HG03135 (cell line): Measurements from ENCODE around the gene FLOT1.

Experiments used
- ATAC-seq: cut with Tn5 transposase; IDR thresholded peaks from one replicate; pipeline ENCODE4 v1.9.1; 2021; ENCODE audit warnings: mild to moderate bottlenecking, moderate library complexity; ENCODE audit not compliant: unreplicated experiment

The FLOT1 gene

GRCh38 chr6:30705620-30706019 is 36.9 kb downstream of the FLOT1 start:
- ATAC-seq = no peak

DNA sequence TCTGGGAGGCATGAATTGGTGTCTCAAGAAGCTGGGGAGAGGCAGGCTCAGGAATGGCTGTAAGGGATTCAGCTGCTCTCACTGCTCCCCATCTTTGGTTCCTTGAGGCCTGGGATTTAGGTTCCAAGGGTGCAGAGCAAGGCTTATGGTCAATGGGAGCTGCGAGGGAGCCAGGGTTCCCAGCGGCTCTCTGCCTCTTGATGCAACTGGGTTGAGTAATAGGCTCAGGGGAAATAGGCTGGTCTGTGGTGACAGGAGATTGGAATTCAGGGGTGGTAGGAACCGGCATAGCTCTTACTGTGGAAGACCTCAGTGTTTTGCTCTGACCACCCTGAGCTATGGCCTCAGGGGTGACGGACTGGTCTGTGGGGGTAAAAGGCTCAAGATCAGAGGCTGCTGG is 38.7 kb downstream of the FLOT1 start:
- ATAC-seq = no peak

DNA sequence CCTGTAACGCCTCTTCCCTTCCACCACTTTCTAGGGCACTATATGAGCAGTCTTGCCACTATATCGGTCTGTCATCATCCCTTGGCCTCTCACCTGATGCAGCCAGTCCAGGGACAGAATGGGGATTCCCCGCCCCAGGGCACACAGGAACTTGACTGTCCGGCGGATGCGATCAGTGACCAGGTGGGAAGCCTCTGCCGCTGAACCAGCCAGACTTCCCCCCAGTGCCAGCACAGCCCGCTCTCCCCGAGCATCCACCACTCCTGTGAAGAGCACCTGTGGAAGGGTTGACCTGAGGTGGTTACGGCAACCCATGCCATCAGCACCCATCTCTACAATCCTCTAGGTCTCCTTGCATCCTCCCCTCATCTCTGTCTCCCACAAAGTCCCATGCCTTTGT is 39.5 kb downstream of the FLOT1 start:
- ATAC-seq = no peak

DNA sequence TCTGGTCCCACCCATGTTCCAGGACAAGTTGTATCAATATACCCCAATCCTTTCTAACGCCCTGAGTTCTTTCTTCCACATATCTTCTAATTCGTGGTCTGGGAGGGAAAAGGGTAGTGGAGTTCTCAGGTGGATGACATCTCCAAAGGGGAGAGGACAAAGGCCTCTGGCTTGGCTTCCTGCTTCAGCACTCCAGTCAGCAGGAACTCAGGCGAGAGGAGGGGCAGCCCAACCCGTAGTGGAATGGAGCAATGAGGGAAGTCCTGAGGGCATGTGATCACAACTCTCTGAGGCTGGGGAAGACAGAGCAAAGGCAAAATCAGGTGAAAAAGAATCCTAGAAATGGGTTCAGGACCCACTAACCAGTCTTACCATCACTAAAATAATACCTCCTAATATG is 42.1 kb downstream of the FLOT1 start:
- no peak for ATAC-seq

DNA sequence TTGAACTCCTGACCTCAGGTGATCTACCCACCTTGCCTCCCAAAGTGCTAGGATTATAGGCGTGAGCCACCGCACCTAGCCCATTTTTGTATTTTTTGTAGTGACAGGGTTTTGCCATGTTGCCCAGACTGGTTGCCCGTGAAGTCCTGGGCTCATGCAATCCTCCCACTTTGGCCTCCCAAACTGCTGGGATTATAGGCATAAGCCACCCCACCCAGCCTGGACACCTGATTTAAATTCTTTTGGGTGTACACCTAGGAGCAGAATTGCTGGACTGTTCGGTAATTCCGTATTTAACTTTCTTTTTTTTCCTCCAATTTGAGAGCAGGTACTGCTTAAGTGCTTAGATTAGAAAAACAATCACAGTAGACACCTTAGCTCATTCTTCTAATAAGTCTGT is 46.1 kb downstream of the FLOT1 start:
- no peak for ATAC-seq

- ATAC-seq = no peak
These were observed 51.2 kb downstream of the FLOT1 start for GRCh38 chr6:30691208-30691847.

DNA sequence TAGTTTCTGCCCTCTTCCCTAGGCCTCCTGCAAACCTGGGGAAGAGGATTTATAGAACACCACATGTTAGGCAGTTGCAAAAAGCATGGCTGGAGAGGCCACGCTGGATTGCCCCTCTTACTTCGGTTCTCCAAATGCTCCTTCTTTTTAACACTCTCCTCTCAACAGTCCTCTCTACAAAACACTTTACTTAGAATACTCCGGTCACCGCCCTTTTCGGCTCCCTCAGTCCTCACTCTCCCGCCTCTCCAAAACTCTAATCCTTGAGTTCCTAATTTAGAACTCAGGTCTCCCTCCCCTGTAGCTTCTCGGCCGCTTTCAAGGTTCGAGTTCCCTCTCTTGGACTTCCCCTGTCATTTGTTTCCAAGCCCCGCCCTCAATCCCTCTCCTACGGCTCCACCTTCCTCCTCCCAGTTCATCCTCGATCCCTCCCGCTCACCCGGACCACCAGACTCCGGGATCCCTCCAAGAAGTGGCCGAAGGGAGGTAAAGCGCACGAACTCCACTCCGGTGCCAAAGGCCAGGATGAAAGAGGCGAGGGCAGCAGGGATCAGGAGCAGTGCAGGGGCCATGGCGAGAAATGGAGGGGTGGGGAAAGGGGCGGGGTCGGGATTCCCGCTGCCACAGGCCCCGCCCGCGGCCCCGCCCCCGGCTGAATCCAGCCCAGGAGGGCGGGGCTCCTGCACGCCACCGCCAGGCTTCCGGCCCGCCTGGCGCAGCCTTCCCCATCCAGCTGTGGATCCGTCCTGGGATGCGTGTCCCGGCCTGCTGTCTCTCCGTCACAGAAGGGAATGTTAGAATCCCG is 51.9 kb downstream of the FLOT1 start, which contains the start of gene NRM:
Gene NRM, minus strand, starts transcription at position 582 of the 805 bp plus-strand sequence. Its CDS starts 10 bp downstream, at position 572.
- no peak for ATAC-seq

DNA sequence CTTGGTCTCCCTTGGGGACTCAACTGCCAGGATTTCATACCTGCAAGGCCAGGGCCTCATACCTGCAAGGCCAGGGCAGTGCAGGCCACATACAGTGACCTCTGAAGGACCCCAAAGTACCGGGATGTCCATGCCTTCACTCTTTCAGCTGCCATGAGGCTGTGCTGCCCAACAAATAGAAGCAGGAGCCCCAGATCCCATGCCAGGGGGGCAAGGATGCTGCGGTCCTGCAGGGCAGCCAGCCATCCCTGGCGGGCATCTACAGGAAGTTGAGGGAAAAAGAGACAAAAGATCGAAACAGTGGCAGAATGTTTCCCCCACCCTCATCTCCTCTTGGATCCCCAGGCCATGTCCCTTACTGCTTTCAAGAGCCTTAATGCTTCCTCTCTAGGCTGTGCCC is 52.5 kb downstream of the FLOT1 start:
- no peak for ATAC-seq

GRCh38 chr6:30689022-30689865 is 53.2 kb downstream of the FLOT1 start:
- no peak for ATAC-seq

- ATAC-seq = no peak
These were observed 53.9 kb downstream of the FLOT1 start for GRCh38 chr6:30688569-30688968.

- no peak for ATAC-seq
These were observed 54.6 kb downstream of the FLOT1 start for GRCh38 chr6:30687659-30688431.

DNA sequence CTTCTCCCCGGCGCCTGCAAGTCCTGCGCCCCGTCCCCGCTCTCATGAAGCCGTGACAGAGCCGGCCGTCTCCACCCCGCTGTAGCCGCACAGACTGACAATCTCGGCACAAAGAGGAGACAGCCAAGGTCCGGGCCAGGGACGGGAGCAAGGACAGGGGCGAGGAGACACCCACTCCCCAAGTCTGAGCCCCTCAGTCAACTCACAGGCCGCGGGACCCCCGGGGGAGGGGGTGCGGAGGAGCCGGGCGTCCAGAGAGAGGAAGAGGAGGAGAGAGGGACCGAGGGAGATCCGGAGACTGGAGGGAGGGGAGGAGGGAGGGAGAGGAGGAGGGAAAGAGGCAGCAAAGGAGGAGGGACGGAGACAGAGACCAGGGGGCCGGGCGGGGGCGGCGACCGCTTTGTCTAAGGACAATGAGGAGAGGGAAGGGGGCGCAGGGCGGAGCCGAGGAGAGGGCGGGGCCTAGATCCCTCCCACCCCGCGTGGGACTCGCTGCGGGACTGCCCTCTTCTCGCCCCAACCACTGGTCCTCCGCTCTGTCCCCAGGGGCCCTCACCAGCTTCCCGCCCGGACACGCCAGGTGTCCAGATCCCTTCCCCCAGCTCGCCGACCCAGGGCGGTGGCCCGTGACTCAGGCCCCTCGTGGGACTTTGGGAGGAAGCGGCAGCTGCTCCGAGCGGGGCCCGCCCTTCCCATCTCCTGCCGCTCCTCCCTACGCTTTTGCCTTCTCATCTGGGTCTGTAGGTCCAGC is 55.4 kb downstream of the FLOT1 start:
- ATAC-seq = peak; percentile 43

DNA sequence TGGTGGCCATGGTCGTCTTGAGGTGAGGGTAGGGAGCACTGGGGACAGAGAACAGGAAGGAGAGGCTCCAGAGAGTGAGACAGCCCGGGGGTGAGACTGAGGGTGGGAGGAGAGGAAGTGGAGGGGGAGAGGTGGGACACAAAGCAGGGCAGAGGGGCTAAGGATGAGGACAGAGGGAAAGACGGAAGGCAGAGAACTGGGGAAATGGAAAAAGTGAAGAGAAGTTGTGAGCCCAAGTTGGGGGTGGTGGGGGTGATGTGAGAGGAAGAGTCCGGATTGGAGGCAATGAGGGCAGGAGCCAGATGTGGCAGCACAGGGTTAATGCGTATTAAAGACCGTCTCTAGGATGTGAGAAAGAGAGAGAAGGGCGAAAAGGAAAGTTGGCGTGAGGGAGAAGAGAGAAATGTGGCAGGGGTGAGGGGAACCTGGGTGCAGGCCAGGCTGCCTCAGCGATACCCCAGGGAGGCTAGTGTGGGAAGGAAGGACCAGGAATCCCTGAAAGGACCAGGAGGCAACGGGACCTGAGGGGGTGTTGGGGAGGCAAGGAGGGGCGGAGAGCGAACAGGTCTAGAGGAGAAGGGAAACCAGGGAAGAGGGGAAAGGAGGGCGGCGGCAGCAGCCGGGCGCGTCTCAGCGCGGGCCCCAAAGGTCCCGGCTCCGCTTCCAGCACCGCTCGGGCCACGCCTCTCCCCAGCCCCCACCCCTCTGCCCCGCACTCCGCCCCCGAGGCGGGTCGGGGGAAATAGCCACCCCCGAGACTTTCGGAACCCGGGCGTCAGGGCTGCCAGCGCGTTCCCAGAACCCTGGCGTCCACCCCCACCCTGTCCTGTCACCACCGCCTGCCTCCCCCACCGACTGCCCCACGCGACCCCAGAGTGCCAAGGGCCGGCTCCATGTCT is 56.2 kb downstream of the FLOT1 start, which contains the start of gene PPP1R18:
Gene PPP1R18, minus strand, starts transcription at position 637 of the 899 bp plus-strand sequence. Its CDS starts 627 bp downstream, at position 10.
- ATAC-seq = peak; percentile 20

- no peak for ATAC-seq
These were observed 57.1 kb downstream of the FLOT1 start for GRCh38 chr6:30685157-30686008.

DNA sequence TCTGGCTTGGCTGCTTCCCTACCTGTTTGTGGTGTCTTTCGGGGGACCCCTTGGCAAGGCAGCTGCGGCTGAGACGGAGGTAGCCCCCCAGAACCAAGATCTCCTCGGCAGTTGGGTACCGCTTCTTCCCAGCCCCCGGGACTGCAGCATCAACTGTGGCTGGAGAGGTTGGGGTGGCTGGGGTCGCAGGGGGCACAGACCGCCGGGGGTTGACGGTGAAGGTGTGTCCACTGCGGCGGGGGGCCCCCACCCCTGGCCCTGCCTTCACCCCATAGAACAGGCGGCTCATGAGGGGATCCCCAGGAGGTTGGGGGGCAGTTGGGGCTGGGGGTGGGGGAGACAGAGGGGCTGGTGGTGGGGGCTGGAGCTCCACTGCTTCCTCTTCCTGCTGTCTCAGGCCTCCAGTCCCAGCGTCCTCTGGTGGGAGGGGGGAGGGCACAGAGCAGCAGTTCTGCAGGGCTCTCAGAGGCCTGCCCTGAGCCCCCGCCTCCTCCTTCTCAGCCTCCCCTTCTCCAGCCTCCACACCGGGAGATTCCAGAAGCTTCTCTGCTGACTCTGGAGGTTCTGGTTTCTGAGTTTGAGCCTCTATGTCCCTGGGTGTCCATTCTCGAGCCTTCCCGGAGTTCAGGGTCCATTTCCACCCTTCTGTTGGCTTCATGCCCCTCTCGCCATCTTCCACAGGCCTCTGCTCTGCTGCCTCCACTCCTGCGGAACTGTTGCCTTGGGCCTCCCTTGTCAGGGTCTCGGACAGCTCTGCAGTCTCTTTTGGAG is 57.9 kb downstream of the FLOT1 start:
- ATAC-seq = no peak

DNA sequence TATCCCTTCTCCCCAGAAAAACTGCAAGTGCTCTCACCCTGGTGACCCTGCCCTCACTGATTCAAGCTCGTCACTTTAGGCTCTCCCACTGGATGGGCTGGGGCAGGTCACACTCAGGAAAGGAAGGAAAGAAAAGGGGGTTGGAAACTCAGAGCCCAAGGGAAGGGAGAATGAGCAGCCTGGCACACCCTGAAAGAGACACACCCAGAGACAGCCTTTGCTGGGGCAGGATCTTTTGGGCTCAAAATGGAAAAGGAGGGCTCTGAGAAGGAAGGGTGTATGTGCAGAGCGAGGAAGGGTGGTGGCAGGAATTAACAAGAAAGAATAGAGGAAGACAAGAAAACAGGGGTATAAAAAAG is 58.5 kb downstream of the FLOT1 start:
- no peak for ATAC-seq
